Vagina (tissue), 2 donors: ENCODE data around the gene THPO.

Experiments
- CTCF ChIP-seq, 3 experiments: fragments of 450-650 bp in 2 of 3; fragments of 200-600 bp in 1 of 3; sonication (generic) in 1 of 3; IDR thresholded peaks; one replicate each; pipeline ENCODE4 v1.5.1; 2017 to 2019; ENCODE audit warnings: antibody characterized with exemption in 3 of 3, mild to moderate bottlenecking in 2 of 3, moderate library complexity in 2 of 3
- POLR2A ChIP-seq, 2 donors: fragments of 450-650 bp; IDR thresholded peaks; one replicate each; pipeline ENCODE4 v1.6.1; 2017; ENCODE audit warnings: antibody characterized with exemption in 2 of 2, mild to moderate bottlenecking in 2 of 2, moderate library complexity in 2 of 2
- POLR2AphosphoS5 ChIP-seq, 2 donors: sonication (generic); formaldehyde crosslinking; IDR thresholded peaks; one replicate each; pipeline ENCODE4 v1.9.0; 2017; ENCODE audit warnings: antibody characterized with exemption in 2 of 2, mild to moderate bottlenecking in 2 of 2, low read depth in 1 of 2; ENCODE audit not compliant: insufficient read depth in 1 of 2

- TF ChIP-seq CTCF (IDR thresholded peaks at IDR 0.05) = no peak
- no peak for TF ChIP-seq POLR2AphosphoS5 (IDR thresholded peaks at IDR 0.05; ENCODE audit: insufficient read depth in 1 of 2, low read depth in 1 of 2)
- no peak for TF ChIP-seq POLR2A (IDR thresholded peaks at IDR 0.05)
These were observed 9.3 kb downstream of the THPO start for GRCh38 chr3:184368586-184369183.
